ENCODE results near the gene BTBD16.

- TF ChIP-seq CTCF (IDR thresholded peaks at IDR 0.05) (no peak), ZFX (IDR thresholded peaks at IDR 0.05; ENCODE audit: borderline replicate concordance) (no peak)
Observed at GRCh38 chr10:122349758-122350369, 78.8 kb downstream of the BTBD16 start.
